ENCODE data around the gene COG6.

COG6 gene

GRCh38 chr13:39768962-39769361, 113.5 kb downstream of the COG6 start:
- DNase-seq (ENCODE audit: low read depth, low spot score) = no peak

GRCh38 chr13:39770221-39771090, 115.0 kb downstream of the COG6 start:
- no peak for DNase-seq (ENCODE audit: low read depth, low spot score)

GRCh38 chr13:39773833-39774232, 118.4 kb downstream of the COG6 start:
- peak; percentile 16 for DNase-seq (ENCODE audit: low read depth, low spot score)

GRCh38 chr13:39776439-39776838, 121.0 kb downstream of the COG6 start:
- DNase-seq (ENCODE audit: low read depth, low spot score) = peak; percentile 83

- no peak for DNase-seq (ENCODE audit: low read depth, low spot score)
Measured at GRCh38 chr13:39777021-39777420, 121.6 kb downstream of the COG6 start.

- DNase-seq (ENCODE audit: low read depth, low spot score) = peak; percentile 60
Measured at GRCh38 chr13:39777527-39778061, 122.1 kb downstream of the COG6 start.

- peak; percentile 41 for DNase-seq (ENCODE audit: low read depth, low spot score)
Measured at GRCh38 chr13:39779337-39780265, 124.1 kb downstream of the COG6 start.

GRCh38 chr13:39780711-39781110, 125.2 kb downstream of the COG6 start:
- DNase-seq (ENCODE audit: low read depth, low spot score) = no peak

- DNase-seq (ENCODE audit: low read depth, low spot score) = no peak
Measured at GRCh38 chr13:39781381-39781780, 125.9 kb downstream of the COG6 start.

GRCh38 chr13:39783051-39783450, 127.6 kb downstream of the COG6 start:
- DNase-seq (ENCODE audit: low read depth, low spot score) = no peak

GRCh38 chr13:39784347-39784746, 128.9 kb downstream of the COG6 start:
- DNase-seq (ENCODE audit: low read depth, low spot score) = no peak

- no peak for DNase-seq (ENCODE audit: low read depth, low spot score)
Measured at GRCh38 chr13:39786091-39786490, 130.6 kb downstream of the COG6 start.

- DNase-seq (ENCODE audit: low read depth, low spot score) = no peak
Measured at GRCh38 chr13:39787086-39787487, 131.6 kb downstream of the COG6 start.

- peak; percentile 23 for DNase-seq (ENCODE audit: low read depth, low spot score)
Measured at GRCh38 chr13:39788102-39788501, 132.6 kb downstream of the COG6 start.

- no peak for DNase-seq (ENCODE audit: low read depth, low spot score)
Measured at GRCh38 chr13:39789451-39789850, 134.0 kb downstream of the COG6 start.
